NCI-H1092 (cell line): ENCODE data around the gene CRADD.

Experiments
- DNase-seq: peaks from one replicate; lab custom pipeline; 2025; lab: John Stamatoyannopoulos, UW

CRADD gene

DNA sequence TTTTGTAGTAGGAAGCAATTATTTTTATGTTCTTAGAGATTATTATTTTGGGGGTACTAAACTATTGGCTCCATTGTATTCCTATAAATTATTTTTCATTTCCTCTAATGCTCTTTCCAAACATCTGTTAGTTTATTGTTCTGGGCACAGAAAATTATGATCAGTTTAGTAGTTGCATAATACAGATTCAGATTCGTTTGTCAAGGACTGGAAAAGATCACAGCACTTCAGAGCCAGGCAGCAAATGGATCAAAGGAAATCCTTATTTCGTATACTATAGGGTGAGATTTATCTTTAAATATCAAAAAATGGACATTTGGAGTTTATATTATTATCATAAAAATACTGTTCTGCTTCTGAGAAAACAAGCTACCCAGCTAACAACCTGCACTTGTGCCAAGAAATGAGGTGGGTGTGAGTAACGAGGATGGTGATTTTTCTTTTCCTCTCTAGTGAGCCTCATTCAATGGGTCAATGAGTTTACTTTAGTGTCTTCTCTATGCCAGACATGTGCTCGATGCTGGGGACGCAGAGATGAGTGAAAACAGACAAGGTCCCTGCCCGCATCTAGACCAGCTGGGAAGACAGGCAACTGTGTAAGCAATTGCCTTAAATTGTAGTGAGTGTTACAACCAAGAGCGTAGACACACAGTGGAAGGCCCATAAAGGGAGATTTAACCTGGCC lies 262.6 kb downstream of the CRADD start:
- DNase-seq, result no peak

DNA sequence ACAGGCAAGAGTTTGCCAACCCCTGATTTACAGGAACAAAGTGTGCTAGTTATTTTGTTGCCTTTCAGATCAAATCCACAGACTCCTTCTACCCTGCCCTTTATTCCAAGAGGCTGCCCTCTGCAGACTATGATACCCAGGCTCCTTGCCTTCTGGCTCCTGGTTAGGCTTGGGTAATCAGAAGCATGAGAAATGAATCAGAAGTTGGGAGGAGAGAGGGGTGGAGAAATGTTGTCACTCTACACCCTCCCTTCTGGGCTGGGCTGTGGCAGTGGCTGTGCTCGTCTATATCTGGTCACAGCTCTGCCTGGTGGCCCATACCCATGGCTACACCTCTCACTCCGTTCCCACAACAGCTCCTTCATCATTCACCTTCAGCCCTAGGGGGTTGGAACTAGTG lies 266.6 kb downstream of the CRADD start:
- no peak for DNase-seq

DNA sequence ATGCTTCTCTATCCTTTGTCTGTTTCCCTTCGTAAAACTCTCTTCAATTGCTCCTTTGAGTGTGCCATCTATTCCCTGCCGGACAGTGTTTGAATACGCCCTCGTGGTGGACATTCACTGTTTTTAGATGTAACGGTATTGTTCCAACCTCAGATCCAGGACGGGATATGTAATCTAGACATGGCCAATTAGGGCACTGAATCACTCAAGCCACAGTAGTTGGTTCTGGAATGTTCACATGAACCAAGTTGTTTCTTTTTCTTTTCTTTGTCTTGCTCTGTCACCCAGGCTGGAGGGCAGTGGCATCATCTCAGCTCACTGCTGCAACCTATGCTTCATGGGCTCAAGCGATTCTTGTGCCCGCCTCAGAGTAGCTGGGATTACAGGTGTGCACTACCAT lies 267.0 kb downstream of the CRADD start:
- no peak for DNase-seq
